Right atrium auricular region (tissue), 2 donors: ENCODE results near the gene RMC1. TPM values are rescaled to one million over a fixed set of nuclear protein-coding genes. Genes with fewer than 3 reads are reported as not detected.
"Not testable (repeated sequence)": the region's sequence is repeated elsewhere in the genome, so short reads cannot be mapped to it uniquely, and the experiment has no call there.

Experiments used
- DNase-seq: peaks from one replicate; pipeline ENCODE4 v3.0.0-alpha.2; 2019; ENCODE audit warnings: low spot score
- H3K27ac ChIP-seq, 2 donors: fragments of 200-600 bp; sonication (generic); 1 replicate in 1 of 2; 2 replicates in 1 of 2; pipeline ENCODE4 v1.5.1; 2016 to 2019
- H3K27me3 ChIP-seq, 2 donors: fragments of 200-600 bp; sonication (generic); one replicate each; pipeline versions ENCODE4 v1.5.1 to v1.6.0; 2017 to 2019
- H3K36me3 ChIP-seq: fragments of 200-600 bp; sonication (generic); one replicate; pipeline ENCODE4 v1.5.1; 2016
- H3K4me1 ChIP-seq, 2 donors: fragments of 200-600 bp; sonication (generic); one replicate each; pipeline versions ENCODE4 v1.5.1 to v1.6.0; 2017 to 2019
- H3K4me3 ChIP-seq, 2 donors: fragments of 200-600 bp; sonication (generic); 1 replicate in 1 of 2; 2 replicates in 1 of 2; pipeline ENCODE4 v1.5.1; 2017 to 2019; ENCODE audit warnings: mild to moderate bottlenecking in 1 of 2, moderate library complexity in 1 of 2
- H3K9me3 ChIP-seq, 2 donors: fragments of 200-600 bp; sonication (generic); one replicate each; pipeline ENCODE4 v1.5.1; 2019
- CTCF ChIP-seq, 2 donors: fragments of 200-600 bp; sonication (generic); IDR thresholded peaks; one replicate each; pipeline ENCODE4 v1.5.1; 2019; ENCODE audit warnings: antibody characterized with exemption in 2 of 2
- total RNA-seq, 2 donors: library from RNA; depleted of rRNA; stranded (reverse); fragments of >200 nt; gene quantifications; one replicate each; pipeline ENCODE4 v1.1.0, GENCODE V29; 2016

RMC1 gene
- total RNA-seq, 2 donors from 2014 or later: 17.2 TPM

- Histone ChIP-seq H3K27me3 (no peaks in the 10 kb centered on the region), H3K9me3 (no peaks in the 10 kb centered on the region), H3K4me1 (peaks cover 0 to 27% of the 10 kb centered on the region in 2 donors), H3K27ac (peak overlapping the region; percentile 90 to 93), H3K36me3 (peaks cover 5% of the 10 kb centered on the region), H3K4me3 (peak overlapping the region; percentile 84 to 97)
- TF ChIP-seq CTCF (IDR thresholded peaks at IDR 0.05): no peak
- DNase-seq: no peak
These were observed 734 bp upstream of the RMC1 start for GRCh38 chr18:23502516-23503037.

- H3K4me3 ChIP-seq: peak overlapping the region; percentile 84 to 97
- no peak for DNase-seq
- no peaks in the 10 kb centered on the region for H3K9me3 ChIP-seq
- H3K36me3 ChIP-seq: peaks cover 14% of the 10 kb centered on the region
- peaks cover 0 to 27% of the 10 kb centered on the region in 2 donors for H3K4me1 ChIP-seq
- peak overlapping the region; percentile 82 to 93 for H3K27ac ChIP-seq
- H3K27me3 ChIP-seq: no peaks in the 10 kb centered on the region
- TF ChIP-seq CTCF (IDR thresholded peaks at IDR 0.05): no peak
These were observed 643 bp downstream of the RMC1 start for GRCh38 chr18:23503963-23504344.

- peaks cover 0 to 27% of the 10 kb centered on the region in 2 donors for H3K4me1 ChIP-seq
- no peaks in the 10 kb centered on the region for H3K27me3 ChIP-seq
- H3K27ac ChIP-seq: no peak overlapping the region
- TF ChIP-seq CTCF (IDR thresholded peaks at IDR 0.05): no peak
- peak overlapping the region in 1 of 2 donors; percentile 97 for H3K4me3 ChIP-seq
- peaks cover 19% of the 10 kb centered on the region for H3K36me3 ChIP-seq
- H3K9me3 ChIP-seq: no peaks in the 10 kb centered on the region
- no peak for DNase-seq
These were observed 1.4 kb downstream of the RMC1 start for GRCh38 chr18:23504720-23505119.

- H3K36me3 ChIP-seq: peaks cover 36% of the 10 kb centered on the region
- DNase-seq: no peak
- TF ChIP-seq CTCF (IDR thresholded peaks at IDR 0.05): no peak
- H3K27ac ChIP-seq: no peak overlapping the region
- H3K9me3 ChIP-seq: no peaks in the 10 kb centered on the region
- H3K4me3 ChIP-seq: no peak overlapping the region
- H3K27me3 ChIP-seq: no peaks in the 10 kb centered on the region
- peaks cover 0 to 27% of the 10 kb centered on the region in 2 donors for H3K4me1 ChIP-seq
These were observed 3.1 kb downstream of the RMC1 start for GRCh38 chr18:23506393-23506792.

GRCh38 chr18:23510923-23511322, 7.6 kb downstream of the RMC1 start:
- DNase-seq, H3K27me3 ChIP-seq, H3K9me3 ChIP-seq, H3K27ac ChIP-seq, H3K4me1 ChIP-seq, H3K4me3 ChIP-seq: not testable (repeated sequence)
- H3K36me3 ChIP-seq: peaks cover 45% of the 10 kb centered on the region

- H3K4me3 ChIP-seq, H3K9me3 ChIP-seq, H3K27ac ChIP-seq, H3K4me1 ChIP-seq, H3K27me3 ChIP-seq, DNase-seq: not testable (repeated sequence)
- peaks cover 55% of the 10 kb centered on the region for H3K36me3 ChIP-seq
These were observed 8.9 kb downstream of the RMC1 start for GRCh38 chr18:23512216-23512615.

GRCh38 chr18:23512641-23513040, 9.3 kb downstream of the RMC1 start:
- H3K27me3 ChIP-seq: no peaks in the 10 kb centered on the region
- no peak overlapping the region for H3K27ac ChIP-seq
- H3K4me3 ChIP-seq: no peak overlapping the region
- peaks cover 55% of the 10 kb centered on the region for H3K36me3 ChIP-seq
- H3K9me3 ChIP-seq: no peaks in the 10 kb centered on the region
- H3K4me1 ChIP-seq: no peaks in the 10 kb centered on the region
- no peak for DNase-seq
- no peak for TF ChIP-seq CTCF (IDR thresholded peaks at IDR 0.05)
